ENCODE data around the gene MCC. TPM values are rescaled to one million over a fixed set of nuclear protein-coding genes. Genes with fewer than 3 reads are reported as not detected.

Gene MCC
- total RNA-seq, 6 donors from 2014 or later: 12.1 to 67.1 (median 21.3) TPM

- Histone ChIP-seq H3K36me3 (no peaks in the 10 kb centered on the region), H3K27ac (peak overlapping the region in 2 of 4 donors; percentile 53 to 62), H3K4me3 (no peak overlapping the region), H3K4me1 (peaks cover 11 to 23% (median 18%) of the 10 kb centered on the region in 4 donors), H3K27me3 (no peaks in the 10 kb centered on the region), H3K9me3 (no peaks in the 10 kb centered on the region)
- DNase-seq (no peak), ATAC-seq (ENCODE audit: low FRiP score in 2 of 2) (peak in 1 of 2 donors; percentile 33)
- no peak for TF ChIP-seq POLR2AphosphoS5 (IDR thresholded peaks at IDR 0.05)
- no peak for TF ChIP-seq POLR2A (IDR thresholded peaks at IDR 0.05)
- TF ChIP-seq EP300 (IDR thresholded peaks at IDR 0.05): no peak
- TF ChIP-seq, protein P1, sequence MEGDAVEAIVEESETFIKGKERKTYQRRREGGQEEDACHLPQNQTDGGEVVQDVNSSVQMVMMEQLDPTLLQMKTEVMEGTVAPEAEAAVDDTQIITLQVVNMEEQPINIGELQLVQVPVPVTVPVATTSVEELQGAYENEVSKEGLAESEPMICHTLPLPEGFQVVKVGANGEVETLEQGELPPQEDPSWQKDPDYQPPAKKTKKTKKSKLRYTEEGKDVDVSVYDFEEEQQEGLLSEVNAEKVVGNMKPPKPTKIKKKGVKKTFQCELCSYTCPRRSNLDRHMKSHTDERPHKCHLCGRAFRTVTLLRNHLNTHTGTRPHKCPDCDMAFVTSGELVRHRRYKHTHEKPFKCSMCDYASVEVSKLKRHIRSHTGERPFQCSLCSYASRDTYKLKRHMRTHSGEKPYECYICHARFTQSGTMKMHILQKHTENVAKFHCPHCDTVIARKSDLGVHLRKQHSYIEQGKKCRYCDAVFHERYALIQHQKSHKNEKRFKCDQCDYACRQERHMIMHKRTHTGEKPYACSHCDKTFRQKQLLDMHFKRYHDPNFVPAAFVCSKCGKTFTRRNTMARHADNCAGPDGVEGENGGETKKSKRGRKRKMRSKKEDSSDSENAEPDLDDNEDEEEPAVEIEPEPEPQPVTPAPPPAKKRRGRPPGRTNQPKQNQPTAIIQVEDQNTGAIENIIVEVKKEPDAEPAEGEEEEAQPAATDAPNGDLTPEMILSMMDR (IDR thresholded peaks at IDR 0.05): no peak
- WGBS, 2 donors: 74 to 75% methylated on average over 5 of the region's 5 CpGs
Measured at GRCh38 chr5:113255579-113256386, 232.5 kb downstream of the MCC start.

DNA sequence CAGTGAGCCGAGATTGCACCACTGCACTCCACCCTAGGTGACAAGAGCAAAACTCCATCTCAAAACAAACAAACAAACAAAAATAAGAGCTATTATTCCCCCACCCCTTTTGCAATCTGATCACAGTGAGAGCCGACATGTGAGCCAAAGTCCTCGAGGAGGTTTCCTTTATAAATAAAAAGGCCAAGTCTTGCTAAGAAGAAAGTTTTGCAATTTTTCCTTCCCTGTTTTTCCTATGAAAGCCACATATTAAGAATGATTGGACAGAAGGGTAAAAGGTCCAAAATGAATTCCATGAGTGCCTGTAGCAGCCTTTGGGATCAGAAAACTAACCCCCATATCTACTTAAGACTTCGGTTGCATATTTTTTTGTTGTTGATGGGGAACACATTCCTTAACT, 233.1 kb downstream of the MCC start:
- TF ChIP-seq POLR2A (IDR thresholded peaks at IDR 0.05): no peak
- TF ChIP-seq EP300 (IDR thresholded peaks at IDR 0.05): no peak
- TF ChIP-seq POLR2AphosphoS5 (IDR thresholded peaks at IDR 0.05): no peak
- TF ChIP-seq, protein P1 (IDR thresholded peaks at IDR 0.05): no peak
- ATAC-seq (ENCODE audit: low FRiP score in 2 of 2): no peak
- Histone ChIP-seq H3K36me3 (no peaks in the 10 kb centered on the region), H3K4me3 (no peak overlapping the region), H3K27ac (peak overlapping the region in 2 of 4 donors; percentile 13 to 53), H3K4me1 (peaks cover 13 to 27% (median 19%) of the 10 kb centered on the region in 4 donors), H3K27me3 (no peaks in the 10 kb centered on the region), H3K9me3 (no peaks in the 10 kb centered on the region)
- no peak for DNase-seq
- 61 to 63% methylated on average over 4 of the region's 4 CpGs for WGBS, 2 donors

DNA sequence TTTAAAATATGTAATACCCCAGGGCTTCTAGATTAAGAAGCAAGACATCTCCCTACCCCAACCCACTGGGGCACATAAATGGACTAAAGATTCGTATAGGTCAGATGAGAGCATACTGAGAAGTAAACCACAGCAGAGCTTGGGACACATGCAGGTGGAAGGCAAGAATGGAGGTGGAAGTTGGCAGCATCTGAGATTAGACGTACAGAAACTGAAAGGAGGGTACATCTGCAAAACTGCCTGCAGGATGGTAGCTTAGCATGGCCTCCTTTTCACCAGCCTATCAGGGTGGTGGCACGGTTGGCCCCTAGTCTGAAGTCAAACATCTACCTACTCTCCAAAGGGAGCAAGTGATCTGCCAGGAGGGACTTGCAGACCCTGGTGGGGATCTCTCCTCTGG, 235.2 kb downstream of the MCC start:
- ATAC-seq (ENCODE audit: low FRiP score in 2 of 2): no peak
- H3K27ac ChIP-seq: no peak overlapping the region
- H3K4me1 ChIP-seq: peaks cover 21 to 35% (median 29%) of the 10 kb centered on the region in 4 donors
- TF ChIP-seq POLR2A (IDR thresholded peaks at IDR 0.05): no peak
- TF ChIP-seq, protein P1 (IDR thresholded peaks at IDR 0.05): no peak
- TF ChIP-seq POLR2AphosphoS5 (IDR thresholded peaks at IDR 0.05): no peak
- TF ChIP-seq EP300 (IDR thresholded peaks at IDR 0.05): no peak
- no peak overlapping the region for H3K4me3 ChIP-seq
- DNase-seq: no peak
- H3K36me3 ChIP-seq: no peaks in the 10 kb centered on the region
- WGBS, 2 donors: 88 to 90% methylated on average over 3 of the region's 3 CpGs
- no peaks in the 10 kb centered on the region for H3K27me3 ChIP-seq
- no peaks in the 10 kb centered on the region for H3K9me3 ChIP-seq

DNA sequence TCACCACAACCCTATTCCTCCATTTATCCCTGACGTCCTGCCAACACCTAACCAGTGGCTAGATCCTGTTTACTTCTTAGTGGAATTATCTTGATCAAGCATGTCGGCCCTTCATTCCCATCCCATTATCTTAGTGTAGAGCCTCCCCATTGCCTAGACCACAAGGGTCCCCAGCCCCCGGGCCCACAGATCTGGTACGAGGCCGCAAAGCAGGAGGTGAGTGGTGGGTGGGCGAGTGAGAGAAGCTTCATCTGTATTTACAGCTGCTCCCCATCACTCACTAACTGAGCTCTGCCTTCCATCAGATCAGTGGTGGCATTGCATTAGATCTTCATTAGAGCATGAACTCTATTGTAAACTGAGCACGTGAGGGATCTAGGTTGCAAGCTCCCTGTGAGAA, 236.2 kb downstream of the MCC start:
- peak overlapping the region in 2 of 4 donors; percentile 14 to 82 for H3K27ac ChIP-seq

More for the DNA sequence above, 236.2 kb downstream of the MCC start:
- DNase-seq: peak in 1 of 2 donors; percentile 9
- TF ChIP-seq EP300 (IDR thresholded peaks at IDR 0.05) (no peak), POLR2AphosphoS5 (IDR thresholded peaks at IDR 0.05) (no peak), POLR2A (IDR thresholded peaks at IDR 0.05) (no peak)
- TF ChIP-seq, protein P1 (IDR thresholded peaks at IDR 0.05): no peak
- ATAC-seq (ENCODE audit: low FRiP score in 2 of 2): no peak
- no peaks in the 10 kb centered on the region for H3K9me3 ChIP-seq
- H3K27me3 ChIP-seq: no peaks in the 10 kb centered on the region
- WGBS, 2 donors: 69 to 78% methylated on average over 7 of the region's 7 CpGs
- no peaks in the 10 kb centered on the region for H3K36me3 ChIP-seq
- no peak overlapping the region for H3K4me3 ChIP-seq
- peaks cover 21 to 34% (median 29%) of the 10 kb centered on the region in 4 donors for H3K4me1 ChIP-seq

Measured in upper lobe of left lung (tissue), 6 donors.